Activated CD4-positive, alpha-beta T cell treated with anti-CD3 and anti-CD28 coated beads, Interleukin-2, amount 10 ng/mL, durations not matched to agents 24 days and 14 days (primary cell): ENCODE results near the gene INSYN1. TPM values are rescaled to one million over a fixed set of nuclear protein-coding genes. Genes with fewer than 3 reads are reported as not detected.

Experiments used
- DNase-seq: peaks from one replicate; pipeline ENCODE4 v3.0.0; 2022
- H3K27ac Mint-ChIP-seq: one replicate; pipeline ENCODE4 v1.8.0; 2022; ENCODE audit warnings: mild to moderate bottlenecking, mixed read lengths
- H3K27me3 Mint-ChIP-seq: one replicate; pipeline ENCODE4 v1.8.0; 2022; ENCODE audit warnings: mixed read lengths
- H3K36me3 Mint-ChIP-seq: one replicate; pipeline ENCODE4 v1.8.0; 2022; ENCODE audit warnings: low read depth, mild to moderate bottlenecking, mixed read lengths
- H3K4me1 Mint-ChIP-seq: one replicate; pipeline ENCODE4 v1.8.0; 2021; ENCODE audit warnings: mixed read lengths
- H3K4me3 Mint-ChIP-seq: one replicate; pipeline ENCODE4 v1.8.0; 2022; ENCODE audit warnings: mild to moderate bottlenecking, moderate library complexity, mixed read lengths
- H3K9me3 Mint-ChIP-seq: one replicate; pipeline ENCODE4 v1.8.0; 2021; ENCODE audit warnings: mixed read lengths
- intact Hi-C: fragments of 100-400 bp; cut with micrococcal nuclease; formaldehyde crosslinking; loops from one replicate; pipeline ENCODE4 v1.15.1; 2023
- total RNA-seq: library from RNA; stranded (reverse); gene quantifications from 2 replicates; pipeline ENCODE4 v1.2.3, GENCODE V29; 2022

INSYN1 gene
- total RNA-seq, 1 donor from 2014 or later: not detected

DNA sequence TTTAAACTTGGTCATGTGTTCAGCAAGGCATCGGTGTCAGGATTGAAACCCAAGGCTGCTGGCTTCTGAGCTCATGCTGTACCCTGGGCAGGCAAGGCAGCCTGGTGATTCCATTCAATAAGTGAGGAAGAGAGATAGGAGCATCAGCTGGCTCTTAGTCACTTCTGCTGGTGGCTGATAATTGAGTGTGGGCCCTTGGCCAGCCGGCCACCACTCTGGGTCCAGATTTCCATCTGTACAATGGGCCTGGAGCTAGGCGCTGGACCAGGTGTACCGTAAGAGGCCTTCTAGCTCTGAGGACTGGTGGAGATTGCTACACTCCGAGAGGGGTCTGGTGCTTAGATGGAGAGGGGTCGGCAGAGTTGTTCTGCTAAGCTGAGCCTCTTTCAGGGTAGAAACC lies 64.7 kb downstream of the INSYN1 start:
- Mint-ChIP-seq H3K27me3 (peaks cover 46% of the 10 kb centered on the region), H3K36me3 (no peaks in the 10 kb centered on the region), H3K27ac (no peak overlapping the region)

DNA sequence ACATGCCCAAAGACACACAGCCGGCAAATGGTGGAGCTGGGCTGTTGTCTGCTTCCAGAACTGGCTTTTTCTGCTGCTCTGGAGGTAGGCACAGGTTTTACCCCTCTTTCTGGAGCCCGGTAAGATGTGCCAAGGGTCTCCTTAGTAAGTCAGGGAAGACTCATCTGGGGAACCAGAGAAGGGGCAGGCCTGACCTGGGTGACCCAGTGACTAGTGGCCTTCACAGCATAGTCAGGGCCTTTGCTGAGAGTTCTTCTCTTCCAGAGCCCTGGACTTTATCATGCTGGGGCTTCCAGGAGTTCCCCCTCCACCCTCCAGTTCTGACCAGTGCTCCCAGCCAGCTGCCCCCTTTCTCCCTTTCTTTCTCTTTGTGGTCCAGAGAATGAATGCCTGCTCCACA lies 65.8 kb downstream of the INSYN1 start:
- Mint-ChIP-seq H3K9me3 (no peaks in the 10 kb centered on the region), H3K27me3 (peaks cover 42% of the 10 kb centered on the region), H3K4me1 (peaks cover 20% of the 10 kb centered on the region), H3K36me3 (no peaks in the 10 kb centered on the region), H3K27ac (no peak overlapping the region), H3K4me3 (no peak overlapping the region)
- DNase-seq: no peak
- intact Hi-C loops: no loop called here

More for the DNA sequence above, 64.7 kb downstream of the INSYN1 start:
- Mint-ChIP-seq H3K9me3 (no peaks in the 10 kb centered on the region), H3K4me1 (peaks cover 15% of the 10 kb centered on the region), H3K4me3 (no peak overlapping the region)
- intact Hi-C loops: no loop called here
- DNase-seq: no peak

DNA sequence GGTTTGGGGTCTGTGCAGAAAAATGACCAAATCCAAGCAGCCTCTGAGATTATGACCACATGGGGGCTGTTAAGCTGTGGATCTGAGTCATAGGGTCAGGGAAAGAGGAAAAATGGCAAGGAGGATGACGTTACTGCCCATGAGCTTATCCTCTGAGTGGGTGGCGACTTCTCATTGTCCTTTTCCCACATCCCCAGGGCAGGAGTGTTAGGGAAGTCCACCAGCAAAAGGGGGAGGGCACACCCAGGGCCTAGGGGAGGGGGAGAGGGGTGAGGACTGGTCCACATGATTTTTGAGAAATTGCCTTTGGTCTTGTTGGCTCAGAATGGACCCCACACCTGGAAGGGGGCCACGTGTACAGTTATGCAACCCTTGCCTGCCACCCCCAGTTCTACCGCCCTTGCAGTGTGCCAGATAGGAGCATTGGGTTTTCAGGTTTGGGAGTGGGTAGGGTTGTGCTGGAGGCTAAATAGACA lies 66.3 kb downstream of the INSYN1 start:
- Mint-ChIP-seq H3K4me3 (no peak overlapping the region), H3K9me3 (no peaks in the 10 kb centered on the region), H3K27ac (no peak overlapping the region), H3K4me1 (peaks cover 21% of the 10 kb centered on the region), H3K36me3 (no peaks in the 10 kb centered on the region), H3K27me3 (peaks cover 45% of the 10 kb centered on the region)
- DNase-seq: no peak
- intact Hi-C loops: no loop called here

DNA sequence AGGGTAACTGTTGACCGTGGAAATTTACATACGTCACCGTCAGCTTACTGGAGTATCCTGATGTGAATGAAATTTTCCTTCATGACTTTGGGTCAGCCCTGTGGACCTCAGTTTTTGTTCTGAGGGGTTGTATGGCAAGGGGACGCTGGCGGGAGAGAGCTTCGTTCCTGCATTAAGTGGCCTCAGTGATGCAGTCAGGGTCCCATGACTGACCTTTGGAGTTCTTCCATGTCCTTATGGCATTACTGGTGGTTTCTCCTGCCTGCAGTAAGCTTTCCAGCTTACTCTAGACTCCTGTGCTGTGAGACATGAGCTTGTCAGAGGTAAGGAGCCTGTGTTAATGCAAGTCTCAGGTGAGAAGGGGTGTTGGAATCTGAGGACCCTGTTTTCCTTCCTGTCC lies 67.2 kb downstream of the INSYN1 start:
- peak overlapping the region; percentile 77 for H3K4me3 Mint-ChIP-seq
- peaks cover 50% of the 10 kb centered on the region for H3K27me3 Mint-ChIP-seq

More for the DNA sequence above, 67.2 kb downstream of the INSYN1 start:
- intact Hi-C loops: no loop called here
- peaks cover 24% of the 10 kb centered on the region for H3K4me1 Mint-ChIP-seq
- no peak for DNase-seq
- no peak overlapping the region for H3K27ac Mint-ChIP-seq
- H3K36me3 Mint-ChIP-seq: no peaks in the 10 kb centered on the region
- H3K9me3 Mint-ChIP-seq: no peaks in the 10 kb centered on the region

Other genes starting within 250 kb of the INSYN1 start
- 61.6 and 68.7 TPM in 2 replicates for gene NPTN, start 120.0 kb downstream of the INSYN1 start, total RNA-seq
- gene CD276, start 69.0 kb downstream of the INSYN1 start, total RNA-seq: 20.1 and 20.3 TPM in 2 replicates
- gene TBC1D21, start 120.2 kb upstream of the INSYN1 start, total RNA-seq: not detected in 2 replicates
- 0.49 and 0.88 TPM in 2 replicates for gene LOXL1, start 173.1 kb upstream of the INSYN1 start, total RNA-seq
- 10.3 and 10.6 TPM in 2 replicates for gene STOML1, start 238.9 kb upstream of the INSYN1 start, total RNA-seq
- gene PML, start 241.4 kb upstream of the INSYN1 start, total RNA-seq: 61.3 and 64.2 TPM in 2 replicates